Activated gamma-delta T cell treated with anti-CD3 and anti-CD28 coated beads, Interleukin-2, amount 50 U/mL, for 16 hours (primary cell): Measurements from ENCODE around the gene MYL5.
"Not testable (repeated sequence)": the region's sequence is repeated elsewhere in the genome, so short reads cannot be mapped to it uniquely, and the experiment has no call there.

Experiments used
- DNase-seq: peaks from one replicate; pipeline ENCODE4 v3.0.0-alpha.2; 2020; ENCODE audit warnings: low read depth

Gene MYL5

DNA sequence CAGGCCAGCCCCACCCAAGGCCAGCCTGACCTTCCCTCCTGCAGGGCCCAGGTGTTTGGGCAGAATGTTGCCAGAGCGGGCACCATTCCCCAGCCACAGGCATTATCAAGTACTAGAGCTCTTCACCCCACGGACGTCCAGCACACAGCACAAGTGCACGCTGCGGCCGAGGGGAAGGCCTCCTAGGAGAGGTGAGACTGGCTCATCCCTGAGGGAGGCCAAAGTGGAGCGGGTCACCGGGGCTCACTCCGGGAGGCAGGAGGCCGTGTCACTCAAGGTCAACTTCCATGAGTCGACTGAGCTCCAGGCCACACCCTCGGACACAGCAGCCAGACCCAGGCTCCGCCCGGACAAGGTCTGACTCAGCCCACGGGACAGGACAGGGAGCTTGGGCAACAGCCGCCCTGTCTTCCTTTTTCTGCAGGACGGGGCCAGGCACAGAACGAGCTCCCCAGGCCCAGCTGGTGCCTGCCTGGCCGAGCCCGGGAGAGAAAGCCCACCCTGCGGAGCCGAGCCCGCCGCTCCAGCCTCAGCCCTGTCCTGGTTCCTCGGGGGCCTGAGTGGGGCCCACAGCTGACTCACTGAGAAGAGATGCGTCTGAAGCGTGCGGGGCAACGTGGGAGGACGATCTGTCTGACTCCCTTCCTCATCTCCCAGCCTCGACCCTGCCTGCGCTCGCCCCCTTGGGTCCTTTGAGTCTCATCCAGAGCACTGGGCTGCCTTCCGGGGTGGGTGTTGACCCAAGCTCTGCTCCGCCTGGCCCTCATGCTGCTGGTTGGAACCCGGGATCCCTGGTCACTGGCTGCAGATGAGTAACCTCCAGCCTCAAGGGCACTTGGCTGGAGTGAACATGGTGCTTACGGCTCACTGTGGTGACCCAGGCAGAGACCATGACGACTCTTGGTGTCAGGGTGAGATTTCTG, 13.0 kb downstream of the MYL5 start:
- no peak for DNase-seq

- DNase-seq: no peak
Observed at GRCh38 chr4:687971-688853, 13.9 kb downstream of the MYL5 start.

DNA sequence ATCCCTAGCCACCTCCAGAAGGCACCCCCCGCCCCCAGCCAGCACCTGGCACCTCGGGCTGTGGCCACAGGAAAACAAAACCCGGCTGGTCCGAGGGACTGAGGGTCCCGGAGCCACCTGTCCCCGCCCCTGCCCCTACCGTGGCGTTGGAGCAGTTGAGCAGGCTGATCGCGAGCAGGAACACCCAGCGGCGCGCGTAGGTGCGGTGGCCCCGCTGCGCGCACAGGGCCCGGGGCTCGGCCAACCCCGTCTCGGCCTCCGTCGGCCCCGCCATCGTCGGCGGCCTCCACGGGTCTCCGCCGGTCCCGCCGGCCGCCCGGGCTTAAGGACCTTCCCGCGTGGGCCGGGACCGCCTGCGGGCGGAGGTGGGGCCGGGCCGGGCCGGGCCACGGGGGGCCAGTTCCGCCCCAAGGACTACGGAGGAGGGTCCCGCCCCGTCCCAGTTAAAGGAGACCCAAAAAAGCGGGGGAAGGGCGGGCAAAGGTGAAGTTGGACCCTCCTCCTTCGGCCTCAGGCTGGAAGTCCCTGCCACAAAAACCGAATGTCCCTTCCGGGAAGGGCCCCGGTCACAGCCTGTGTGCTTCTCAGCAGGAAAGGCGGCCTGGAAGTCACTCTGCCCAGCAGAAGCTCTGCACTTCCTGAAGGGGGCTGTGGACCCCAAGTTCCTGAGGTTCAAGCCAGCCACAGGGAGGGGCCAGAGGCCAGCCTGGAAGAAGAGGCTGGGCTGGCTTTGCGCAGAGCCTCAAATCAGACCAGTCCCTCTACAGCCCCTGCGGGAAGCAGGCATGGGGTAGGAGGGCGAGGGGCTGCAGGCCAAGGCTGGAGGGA, 14.7 kb downstream of the MYL5 start, which contains the start of gene SLC49A3:
Gene SLC49A3, minus strand, starts transcription at position 298 of the 828 bp plus-strand sequence. Its CDS starts 24 bp downstream, at position 274.
- no peak for DNase-seq

DNA sequence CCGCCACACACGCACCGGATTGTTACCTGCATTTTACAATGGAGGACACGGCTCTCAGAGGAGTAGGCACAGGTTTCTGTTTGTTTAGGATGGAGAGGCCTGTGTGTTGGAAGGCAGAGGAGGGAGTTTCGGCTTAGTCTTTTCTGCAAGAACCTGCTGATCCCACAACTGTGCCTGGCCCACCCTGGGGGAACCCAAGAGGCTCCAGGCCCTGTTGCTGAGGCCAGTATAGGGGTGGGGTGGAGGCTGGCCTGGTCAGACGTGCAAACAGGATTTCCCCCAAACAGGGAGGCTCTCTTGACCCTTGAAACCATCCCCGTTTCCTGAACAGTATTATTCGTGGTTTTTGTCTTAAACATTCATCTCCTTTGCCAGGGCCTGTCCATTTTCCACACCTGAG, 15.4 kb downstream of the MYL5 start:
- no peak for DNase-seq

GRCh38 chr4:692771-693554, 18.6 kb downstream of the MYL5 start:
- DNase-seq: no peak

DNA sequence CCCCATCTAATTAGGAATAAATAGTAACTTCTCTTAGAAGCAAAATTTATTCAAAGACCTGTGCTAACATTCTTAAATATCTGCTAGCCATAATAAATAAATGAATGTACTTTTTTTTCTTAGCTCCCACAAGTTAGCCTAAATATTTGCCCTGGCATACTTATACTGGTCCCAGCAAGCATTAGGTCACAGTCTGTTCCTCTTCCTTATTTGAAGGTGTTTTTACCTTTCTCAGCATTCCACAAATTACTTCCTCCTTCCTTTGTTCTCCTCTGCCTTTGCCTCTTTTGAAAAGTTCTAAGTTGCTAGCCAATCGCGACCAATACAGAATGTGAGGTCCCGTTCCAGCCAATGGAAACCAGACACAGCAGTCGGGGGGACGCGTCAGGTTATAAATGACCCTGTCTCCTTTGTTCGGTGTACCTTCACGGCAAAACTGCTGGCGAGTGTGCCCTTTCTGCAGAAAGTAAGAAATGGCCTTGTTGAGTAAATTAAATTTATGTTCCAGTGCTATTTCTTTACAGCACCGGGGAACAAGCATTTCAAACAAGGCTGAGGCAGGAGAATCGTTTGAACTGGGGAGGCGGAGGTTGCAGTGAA, 20.1 kb downstream of the MYL5 start:
- DNase-seq: not testable (repeated sequence)

GRCh38 chr4:699816-700580, 25.7 kb downstream of the MYL5 start:
- no peak for DNase-seq

GRCh38 chr4:700587-701264, 26.4 kb downstream of the MYL5 start:
- DNase-seq: no peak

DNA sequence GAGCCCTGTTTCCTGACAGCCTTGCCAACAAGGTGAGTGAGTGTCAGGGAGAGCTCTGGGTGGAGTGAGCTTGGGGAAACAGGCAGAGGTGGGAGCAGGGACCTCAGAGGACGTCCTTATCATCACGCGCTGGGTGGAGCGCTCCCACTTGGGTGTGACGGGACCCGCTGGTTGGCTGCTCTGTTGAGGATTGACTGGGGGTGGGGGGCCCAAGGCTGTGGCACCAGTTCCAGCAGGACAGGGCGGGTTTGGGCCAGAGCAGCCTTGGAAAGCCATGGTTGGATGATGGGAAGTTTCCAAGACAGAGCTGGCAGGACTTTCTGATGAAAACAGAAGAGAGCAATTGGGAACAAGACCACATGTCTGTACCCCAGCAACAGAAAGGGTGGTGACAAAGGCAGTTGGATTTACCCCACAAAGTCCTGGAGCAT, 28.3 kb downstream of the MYL5 start:
- DNase-seq: no peak

GRCh38 chr4:703336-704197, 29.2 kb downstream of the MYL5 start:
- no peak for DNase-seq

- no peak for DNase-seq
Observed at GRCh38 chr4:704198-704891, 30.0 kb downstream of the MYL5 start.

DNA sequence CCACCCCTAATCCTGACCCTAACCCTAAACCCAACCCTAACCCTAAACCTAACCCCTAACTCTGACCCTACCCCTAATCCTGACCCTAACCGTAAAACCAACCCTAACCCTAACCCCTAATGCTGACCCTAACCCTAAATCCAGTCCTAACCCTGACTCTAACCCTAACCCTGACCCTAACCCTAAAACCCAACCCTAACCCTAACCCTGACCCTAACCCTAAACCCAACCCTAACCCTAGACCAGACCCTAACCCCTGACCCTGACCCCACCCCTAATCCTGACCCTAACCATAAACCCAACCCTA, 30.6 kb downstream of the MYL5 start:
- no peak for DNase-seq

DNA sequence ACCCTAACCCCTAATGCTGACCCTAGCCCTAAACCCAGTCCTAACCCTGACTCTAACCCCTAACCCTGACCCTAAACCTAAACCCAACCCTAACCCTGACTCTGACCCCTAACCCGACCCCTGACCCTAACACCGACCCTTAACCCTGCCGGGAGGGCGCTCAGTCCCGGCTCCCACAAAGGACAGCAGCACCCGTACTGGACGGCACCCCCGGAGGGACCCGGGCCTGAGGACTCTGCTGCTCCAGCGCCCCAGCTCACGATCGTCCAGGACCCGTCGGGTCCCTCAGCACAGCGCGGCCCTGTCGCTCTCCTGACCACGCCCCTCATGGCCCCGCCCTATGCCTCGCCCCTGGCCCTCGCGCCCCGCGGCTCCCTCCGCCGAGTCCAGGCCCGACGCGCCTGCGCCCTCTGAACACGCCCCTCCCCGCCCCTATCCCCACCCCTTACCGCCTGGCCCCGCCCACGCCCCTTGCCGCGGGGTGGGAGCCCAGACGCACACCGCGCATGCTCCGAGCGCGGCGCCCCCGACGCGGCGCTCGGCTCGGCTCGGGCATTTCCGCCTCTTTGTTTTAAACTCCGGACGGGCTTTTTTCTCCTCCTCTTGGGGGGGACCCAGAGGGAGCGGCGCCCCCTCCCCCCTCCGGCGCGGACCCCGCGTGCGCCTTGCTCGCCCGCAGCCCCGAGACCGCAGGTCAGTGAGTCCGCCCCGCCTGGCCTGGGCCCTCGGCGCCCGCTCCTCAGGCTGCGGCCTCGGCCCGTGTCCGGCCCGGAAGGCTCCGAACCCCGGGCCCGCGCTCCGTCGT, 31.1 kb downstream of the MYL5 start, which contains the start of gene PCGF3:
Gene PCGF3, plus strand, starts transcription at position 555 of the 805 bp plus-strand sequence. CDS start 27,849 bp downstream, outside the sequence.
- DNase-seq: peak; percentile 96

GRCh38 chr4:706083-706633, 31.8 kb downstream of the MYL5 start:
- DNase-seq: not testable (repeated sequence)

DNA sequence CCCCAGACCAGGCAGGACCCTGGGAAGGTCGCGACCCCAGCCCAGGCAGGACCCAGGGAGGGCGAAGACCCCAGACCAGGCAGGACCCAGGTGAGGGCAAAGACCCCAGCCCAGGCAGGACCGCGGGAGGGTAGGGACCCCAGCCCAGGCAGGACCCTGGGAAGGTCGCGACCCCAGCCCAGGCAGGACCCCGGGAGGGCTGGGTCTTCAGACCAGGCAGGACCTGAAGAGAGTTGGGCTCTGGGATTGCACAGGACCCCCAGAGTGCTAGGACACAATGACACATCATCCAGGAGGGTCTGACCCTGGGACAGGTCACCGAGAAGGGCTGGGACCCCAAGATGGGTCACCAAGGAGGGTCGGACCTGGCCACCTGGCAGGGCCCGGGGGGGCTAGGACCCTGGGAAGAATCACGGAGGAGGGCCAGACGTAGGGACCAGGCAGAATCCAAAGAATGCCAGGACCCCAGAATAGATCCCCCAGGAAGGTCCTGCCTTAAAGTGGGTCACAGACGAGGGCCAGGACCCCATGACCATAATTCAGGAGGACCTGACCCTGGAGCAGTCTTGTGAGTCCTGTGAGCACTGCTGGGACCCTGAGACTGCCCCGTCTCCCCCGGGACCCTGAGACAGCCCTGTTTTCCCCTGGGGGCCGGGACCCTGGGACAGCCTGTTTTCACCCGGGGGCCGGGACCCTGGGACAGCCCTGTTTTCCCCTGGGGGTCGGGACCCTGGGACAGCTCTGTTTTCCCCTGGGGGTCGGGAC, 32.7 kb downstream of the MYL5 start:
- DNase-seq: no peak
